ENCODE data around the gene NELFA.
"Not testable (repeated sequence)": the region's sequence is repeated elsewhere in the genome, so short reads cannot be mapped to it uniquely, and the experiment has no call there.

Gene NELFA

DNA sequence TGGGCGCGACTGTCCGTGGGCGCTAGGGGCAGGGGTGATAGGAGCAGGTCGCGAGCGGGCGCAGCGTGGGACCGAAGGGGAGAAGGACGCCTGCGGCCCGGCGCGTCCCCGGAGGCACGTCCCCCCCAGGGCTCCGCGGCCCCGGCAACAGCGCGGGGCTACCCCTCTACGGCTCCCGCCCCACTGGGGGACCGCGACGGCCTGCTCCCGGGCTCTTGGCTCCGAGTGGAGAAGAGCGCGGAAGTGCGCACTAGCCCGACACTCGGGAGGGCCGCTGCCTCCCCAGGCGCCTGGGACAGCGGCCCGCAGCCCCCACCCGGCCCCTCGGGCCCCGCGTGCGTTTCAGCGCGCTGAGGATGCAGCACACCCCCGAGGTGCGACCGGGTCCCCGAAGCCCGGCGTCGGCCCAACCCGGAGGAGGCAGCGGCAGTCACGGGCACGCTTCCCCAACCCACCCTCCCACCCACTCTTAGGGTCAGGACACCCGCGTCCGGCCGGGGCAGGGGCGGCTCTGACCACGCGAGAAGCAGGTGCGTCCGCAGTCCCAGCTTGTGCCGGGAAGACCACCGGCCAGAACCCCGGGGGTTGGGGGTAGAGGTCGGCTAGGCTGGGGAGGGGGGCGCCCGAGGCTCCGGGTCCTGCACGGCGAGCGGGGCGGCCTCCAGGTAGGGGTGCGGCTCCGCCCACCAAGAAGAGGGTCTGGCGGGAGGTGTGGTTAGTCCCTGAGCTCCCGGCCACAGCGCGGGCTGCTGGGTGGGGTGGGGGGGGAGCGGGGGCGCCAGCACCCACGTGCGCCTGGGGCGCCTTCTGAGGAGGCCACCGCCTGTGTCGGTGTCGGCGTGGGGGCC is 31.8 kb upstream of the NELFA start:
- DNase-seq (ENCODE audit: low read depth, low spot score) = no peak

DNA sequence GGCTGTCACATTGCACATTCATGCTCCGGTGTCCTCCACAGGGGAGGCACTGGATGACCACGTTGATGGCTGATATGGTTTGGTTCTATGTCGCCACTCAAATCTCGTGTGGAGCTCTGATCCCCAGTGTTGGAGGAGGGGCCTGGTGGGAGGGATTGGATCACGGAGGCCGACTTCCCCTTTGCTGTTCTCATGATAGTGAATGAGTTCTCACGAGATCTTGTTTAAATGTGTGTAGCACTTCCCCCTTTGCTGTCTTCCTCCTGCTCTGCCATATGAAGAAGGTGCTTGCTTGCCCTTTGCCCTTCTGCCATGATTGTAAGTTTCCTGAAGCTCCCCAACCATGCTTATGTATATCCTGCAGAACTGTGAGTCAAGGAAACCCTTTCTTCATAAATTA is 28.1 kb upstream of the NELFA start:
- DNase-seq (ENCODE audit: low read depth, low spot score) = no peak

GRCh38 chr4:2036327-2036726 is 27.6 kb upstream of the NELFA start:
- no peak for DNase-seq (ENCODE audit: low read depth, low spot score)

- not testable (repeated sequence) for DNase-seq (ENCODE audit: low read depth, low spot score)
Measured at GRCh38 chr4:2031161-2031560, 22.4 kb upstream of the NELFA start.

GRCh38 chr4:2027120-2027519 is 18.3 kb upstream of the NELFA start:
- not testable (repeated sequence) for DNase-seq (ENCODE audit: low read depth, low spot score)

DNA sequence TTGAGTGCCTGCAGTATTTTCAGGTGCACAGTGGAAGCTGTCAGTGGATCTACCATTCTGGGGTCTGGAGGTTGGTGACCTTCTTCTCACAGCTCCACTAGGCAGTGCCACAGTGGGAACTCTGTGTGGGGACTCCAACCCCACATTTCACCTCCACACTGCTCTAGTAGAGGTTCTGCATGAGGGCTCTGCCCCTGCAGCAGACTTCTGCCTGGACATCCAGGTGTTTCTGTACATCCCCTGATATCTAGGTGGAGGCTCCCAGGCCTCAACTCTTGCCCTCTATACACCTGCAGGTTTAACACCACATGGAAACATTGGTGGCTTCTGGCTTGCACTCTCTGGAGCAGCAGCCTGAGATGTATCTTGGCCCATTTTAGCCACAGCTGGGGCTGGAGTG is 17.0 kb upstream of the NELFA start:
- no peak for DNase-seq (ENCODE audit: low read depth, low spot score)

- DNase-seq (ENCODE audit: low read depth, low spot score) = no peak
Measured at GRCh38 chr4:2024683-2025082, 15.9 kb upstream of the NELFA start.

DNA sequence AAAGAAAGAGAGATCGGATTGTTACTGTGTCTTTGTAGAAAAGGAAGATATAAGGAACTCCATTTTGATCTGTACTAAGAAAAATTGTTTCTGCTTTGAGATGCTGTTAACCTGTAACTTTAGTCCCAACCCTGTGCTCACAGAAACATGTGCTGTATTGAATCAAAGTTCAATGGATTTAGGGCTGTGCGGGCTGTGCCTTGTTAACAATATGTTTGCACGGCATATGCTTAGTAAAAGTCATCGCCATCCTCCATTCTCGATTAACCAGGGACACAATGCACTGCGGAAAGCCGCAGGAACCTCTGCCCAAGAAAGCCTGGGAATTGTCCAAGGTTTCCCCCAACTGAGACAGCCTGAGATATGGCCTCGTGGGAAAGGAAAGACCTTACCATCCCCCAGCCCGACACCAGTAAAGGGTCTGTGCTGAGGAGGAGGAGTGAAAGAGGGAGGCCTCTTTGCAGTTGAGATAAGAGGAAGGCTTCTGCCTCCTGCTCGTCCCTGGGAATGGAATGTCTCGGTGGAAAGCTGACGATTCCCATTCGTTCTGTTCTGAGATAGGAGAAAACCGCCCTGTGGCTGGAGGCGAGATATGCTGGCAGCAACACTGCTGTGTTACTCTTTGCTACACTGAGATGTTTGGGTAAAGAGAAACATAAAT is 12.7 kb upstream of the NELFA start:
- not testable (repeated sequence) for DNase-seq (ENCODE audit: low read depth, low spot score)

DNA sequence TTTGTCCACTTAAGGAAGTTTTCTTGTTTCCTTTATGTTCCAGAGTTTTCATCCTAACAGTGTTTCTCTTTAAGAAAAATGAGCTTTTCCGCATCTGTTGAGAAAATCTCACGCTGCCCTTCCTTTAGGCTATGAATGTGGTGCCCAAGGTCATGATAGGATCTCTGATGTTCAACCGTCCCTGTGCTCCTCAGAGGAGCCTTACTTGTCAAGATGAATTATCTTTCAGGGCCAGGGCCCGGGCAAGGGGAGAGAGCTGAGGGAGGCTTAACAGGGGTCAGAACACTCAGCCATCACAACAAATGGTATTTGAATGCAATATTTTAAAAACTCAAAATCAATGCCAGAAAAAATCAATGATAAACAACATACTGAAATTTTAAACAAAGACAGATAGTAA is 6.2 kb upstream of the NELFA start:
- no peak for DNase-seq (ENCODE audit: low read depth, low spot score)

GRCh38 chr4:2011583-2011982 is 2.8 kb upstream of the NELFA start:
- DNase-seq (ENCODE audit: low read depth, low spot score) = no peak

DNA sequence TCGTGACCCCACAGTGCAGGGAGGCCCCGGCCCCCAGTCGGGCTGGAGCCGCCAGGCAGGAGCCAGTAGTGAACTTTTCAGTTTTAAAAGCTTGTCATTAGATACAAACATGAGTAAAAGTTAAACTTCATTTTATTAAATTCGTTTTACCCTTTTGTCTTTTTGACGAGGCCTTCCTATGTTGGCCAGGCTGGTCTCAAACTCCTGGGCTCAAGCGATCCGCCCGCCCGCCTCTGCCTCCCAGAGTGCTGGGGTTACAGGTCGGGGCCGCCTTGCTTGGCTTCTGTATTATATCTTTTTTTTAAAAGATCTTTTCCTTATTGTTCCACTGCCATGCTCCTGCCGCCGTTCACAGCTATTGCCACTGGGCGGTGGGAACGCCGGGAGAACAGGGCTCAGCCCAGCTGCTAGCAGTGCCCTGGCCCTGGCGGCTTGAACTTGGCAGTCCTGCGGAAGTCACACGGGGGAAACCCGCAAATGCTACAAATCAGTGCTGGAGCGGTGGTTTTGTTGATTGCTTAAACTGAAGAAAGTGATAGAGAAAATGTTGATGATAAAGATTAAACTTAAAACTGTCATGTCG is 968 bp upstream of the NELFA start:
- no peak for DNase-seq (ENCODE audit: low read depth, low spot score)

DNA sequence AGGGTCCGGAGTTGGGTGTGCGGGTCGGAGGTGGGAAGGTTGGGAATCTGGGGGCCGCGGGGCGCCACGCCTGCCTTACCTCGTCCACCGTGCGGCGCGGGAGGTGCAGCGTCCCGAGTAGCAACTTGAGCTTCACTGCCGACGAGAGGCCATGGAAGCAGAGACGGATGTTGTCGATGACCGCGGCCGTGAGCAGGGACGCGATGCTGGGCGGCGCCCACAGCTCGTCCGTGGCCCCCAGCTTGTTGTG is 178 bp downstream of the NELFA start:
- no peak for DNase-seq (ENCODE audit: low read depth, low spot score)

DNA sequence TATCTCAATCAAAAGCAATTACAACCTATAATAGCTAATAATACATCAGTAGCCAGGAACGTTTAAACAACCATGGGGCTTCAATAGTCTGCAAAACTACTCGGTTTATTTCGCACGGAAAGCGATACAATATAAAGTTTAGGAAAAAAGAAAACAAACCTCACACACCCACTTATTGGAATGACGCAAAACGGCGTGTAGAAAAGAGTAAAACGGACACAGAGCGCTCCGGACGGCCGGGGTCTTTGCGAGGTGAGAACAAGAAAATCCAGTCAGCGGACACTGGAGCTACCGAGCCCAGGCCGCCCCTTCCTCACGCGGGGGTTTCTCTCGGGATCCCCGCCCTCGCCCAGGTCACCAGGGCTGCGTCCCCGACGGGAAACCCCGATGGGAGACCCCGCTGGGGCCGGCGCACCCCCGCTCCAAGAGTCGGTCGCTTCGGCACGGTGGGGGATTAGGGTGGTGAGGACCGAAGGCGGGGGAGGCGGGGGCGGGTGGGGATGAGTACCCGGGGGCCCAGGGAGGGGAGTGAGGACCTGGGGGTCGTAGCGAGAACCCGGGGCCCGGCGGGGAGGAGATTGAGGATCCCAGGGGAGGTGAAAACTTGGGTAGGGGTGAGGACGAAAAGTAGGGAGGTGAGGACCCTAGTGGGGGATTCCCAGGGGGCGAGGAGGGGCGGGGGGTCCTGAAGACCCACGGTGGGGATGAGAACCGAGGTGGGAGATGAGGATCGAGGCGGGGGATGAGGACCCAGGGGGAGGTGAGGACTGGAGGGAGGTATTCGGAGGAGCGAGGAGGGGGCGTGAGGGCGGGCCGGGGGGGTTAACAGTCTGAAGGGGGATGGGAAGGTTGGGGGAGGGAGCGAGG is 737 bp downstream of the NELFA start:
- DNase-seq (ENCODE audit: low read depth, low spot score) = no peak

- DNase-seq (ENCODE audit: low read depth, low spot score) = no peak
Measured at GRCh38 chr4:2006956-2007653, 1.7 kb downstream of the NELFA start.

- DNase-seq (ENCODE audit: low read depth, low spot score) = no peak
Measured at GRCh38 chr4:2006367-2006766, 2.4 kb downstream of the NELFA start.

GRCh38 chr4:2003361-2003760 is 5.4 kb downstream of the NELFA start:
- not testable (repeated sequence) for DNase-seq (ENCODE audit: low read depth, low spot score)

DNA sequence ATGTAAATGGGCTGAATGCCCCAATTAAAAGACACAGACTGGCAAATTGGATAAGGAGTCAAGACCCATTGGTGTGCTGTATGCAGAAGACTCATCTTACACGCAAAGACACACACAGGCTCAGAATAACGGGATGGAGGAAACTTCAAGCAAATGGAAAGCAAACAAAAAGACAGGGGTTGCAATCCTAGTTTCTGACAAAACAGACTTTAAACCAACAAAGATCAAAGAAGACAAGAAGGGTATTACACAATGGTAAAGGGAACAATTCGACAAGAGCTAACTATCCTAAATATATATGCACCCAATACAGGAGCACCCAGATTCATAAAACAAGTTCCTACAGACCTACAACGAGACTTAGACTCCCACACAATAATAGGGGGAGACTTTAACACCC is 9.5 kb downstream of the NELFA start:
- not testable (repeated sequence) for DNase-seq (ENCODE audit: low read depth, low spot score)

GRCh38 chr4:1998296-1998695 is 10.5 kb downstream of the NELFA start:
- no peak for DNase-seq (ENCODE audit: low read depth, low spot score)

GRCh38 chr4:1997712-1998111 is 11.1 kb downstream of the NELFA start:
- DNase-seq (ENCODE audit: low read depth, low spot score) = no peak

DNA sequence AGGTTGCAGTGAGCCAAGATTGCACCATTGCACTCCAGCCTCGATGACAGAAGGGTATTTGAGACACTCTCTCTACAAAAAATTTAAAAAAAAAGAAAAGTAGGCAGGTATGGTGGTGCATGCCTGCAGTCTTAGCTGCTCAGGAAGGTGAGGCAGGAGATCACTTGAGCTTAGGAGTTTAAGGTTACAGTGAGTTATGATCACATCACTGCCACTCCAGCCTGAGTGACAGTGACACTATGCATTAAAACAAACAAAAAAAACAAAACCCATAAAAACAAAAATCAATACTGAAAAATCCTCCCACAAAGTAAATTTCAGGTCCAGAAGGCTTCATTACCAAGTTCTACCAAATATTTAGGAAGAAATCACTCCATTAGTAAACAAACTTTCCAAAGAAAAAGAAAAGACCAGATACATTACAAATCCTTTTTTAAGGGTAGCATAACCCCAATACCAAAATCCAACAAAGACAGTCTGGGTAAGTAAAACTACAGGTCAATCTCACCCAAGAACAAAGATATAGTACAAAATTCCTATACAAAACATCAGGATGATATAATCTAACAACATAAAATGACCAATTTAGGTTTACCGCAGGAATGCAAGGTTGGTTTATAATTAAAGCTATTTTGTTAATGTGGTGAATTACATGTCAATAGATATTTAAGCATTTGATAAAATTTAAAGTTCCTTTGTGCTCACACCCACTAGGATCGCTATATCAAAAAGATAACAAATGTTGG is 11.7 kb downstream of the NELFA start:
- no peak for DNase-seq (ENCODE audit: low read depth, low spot score)

- DNase-seq (ENCODE audit: low read depth, low spot score) = no peak
Measured at GRCh38 chr4:1994938-1995337, 13.8 kb downstream of the NELFA start.
